22Rv1 (cell line): Measurements from ENCODE around the gene RPTOR.

ENCODE experiments used
- CTCF ChIP-seq: fragments of 450-650 bp; IDR thresholded peaks from 2 replicates; pipeline ENCODE4 v1.5.1; 2017; ENCODE audit warnings: mild to moderate bottlenecking
- ZFX ChIP-seq: fragments of 450-650 bp; IDR thresholded peaks from 2 replicates; pipeline ENCODE4 v1.6.1; 2017; ENCODE audit warnings: antibody characterized with exemption, borderline replicate concordance

DNA sequence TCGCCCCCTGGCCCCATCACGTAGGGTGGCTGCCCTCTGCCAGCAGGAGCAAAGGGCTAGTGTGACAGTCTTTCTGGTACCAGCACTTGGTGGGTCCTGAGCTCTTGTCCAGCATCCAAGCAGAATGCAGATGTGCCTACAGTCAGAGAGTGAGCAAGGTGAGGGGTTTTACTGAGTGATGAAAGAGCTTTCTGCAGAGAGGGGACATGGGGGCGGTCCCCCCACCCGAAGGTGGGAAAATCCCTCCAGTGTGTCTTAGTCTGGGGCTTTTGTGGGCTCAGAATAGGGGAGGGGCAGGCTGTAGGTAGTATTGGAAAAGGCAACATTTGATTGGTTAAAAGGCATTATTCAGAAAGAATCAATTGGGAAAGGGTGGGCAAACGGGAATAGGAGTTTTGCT is 152.3 kb downstream of the RPTOR start:
- no peak for TF ChIP-seq CTCF
- TF ChIP-seq ZFX: no peak
